ENCODE results near the gene MTAP.

Gene MTAP

DNA sequence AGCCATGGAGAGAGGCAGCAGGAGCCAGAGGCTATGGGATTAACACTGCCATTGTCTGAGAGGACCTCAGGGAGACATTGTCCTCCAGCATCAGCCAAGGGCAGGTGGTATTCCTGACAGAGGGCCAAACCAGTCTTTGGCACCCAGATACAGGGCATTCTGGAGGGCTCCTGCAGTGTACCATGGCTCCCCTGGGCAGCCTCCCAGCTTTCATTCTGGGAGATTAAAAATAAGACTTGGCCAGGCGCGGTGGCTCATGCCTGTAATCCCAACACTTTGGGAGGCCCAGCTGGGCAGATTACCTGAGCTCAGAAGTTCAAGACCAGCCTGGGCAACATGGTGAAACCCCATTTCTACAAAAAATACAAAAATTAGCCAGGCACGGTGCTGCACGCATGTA is 4.2 kb downstream of the MTAP start:
- FAIRE-seq = no peak

- FAIRE-seq = no peak
Measured at GRCh38 chr9:21810388-21810787, 8.0 kb downstream of the MTAP start.

- FAIRE-seq = no peak
Measured at GRCh38 chr9:21810881-21811280, 8.4 kb downstream of the MTAP start.

DNA sequence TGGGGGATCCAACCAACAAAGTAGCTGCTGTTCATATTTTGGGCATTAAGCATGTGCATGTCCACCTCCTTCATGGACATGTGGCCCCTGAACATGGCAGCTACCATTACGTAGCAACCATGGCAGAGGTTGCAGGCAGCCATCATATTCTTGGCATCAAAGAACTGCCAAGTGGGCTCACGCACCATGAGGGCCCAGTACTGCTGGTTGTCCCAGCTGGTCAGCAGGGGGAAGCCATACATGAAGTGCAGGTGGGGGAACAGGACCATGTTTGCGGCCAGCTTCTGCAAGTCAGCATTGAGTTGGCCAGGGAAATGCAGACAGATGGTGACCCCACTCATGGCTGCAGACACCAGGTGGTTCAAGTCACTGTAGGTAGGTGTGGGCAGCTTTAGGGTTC is 9.5 kb downstream of the MTAP start:
- FAIRE-seq = no peak

DNA sequence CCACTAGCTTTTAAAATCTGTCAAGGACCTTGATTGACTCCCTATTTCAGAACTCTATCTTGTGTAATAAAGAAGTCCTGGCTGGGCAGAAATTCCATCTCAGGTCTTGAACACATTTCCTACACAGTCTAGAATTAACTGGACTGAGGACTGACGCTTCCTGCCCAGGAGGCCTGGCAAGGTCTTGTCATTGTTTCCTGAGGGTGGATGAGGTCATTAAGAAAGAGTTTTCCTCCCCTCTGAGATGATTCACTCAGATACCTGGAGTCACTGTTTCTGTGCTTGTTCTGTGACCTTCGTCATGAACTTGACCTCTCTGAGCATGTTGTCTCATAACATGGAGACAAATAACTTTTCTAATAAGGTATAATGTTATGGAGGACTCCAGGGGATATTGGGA is 10.0 kb downstream of the MTAP start:
- no peak for FAIRE-seq

- peak; percentile 61 for FAIRE-seq
Measured at GRCh38 chr9:21812946-21813568, 10.6 kb downstream of the MTAP start.

- peak; percentile 96 for FAIRE-seq
Measured at GRCh38 chr9:21813575-21814473, 11.4 kb downstream of the MTAP start.

- FAIRE-seq = no peak
Measured at GRCh38 chr9:21815643-21816042, 13.2 kb downstream of the MTAP start.

- FAIRE-seq = no peak
Measured at GRCh38 chr9:21817176-21817575, 14.7 kb downstream of the MTAP start.

- FAIRE-seq = no peak
Measured at GRCh38 chr9:21825637-21826036, 23.2 kb downstream of the MTAP start.

GRCh38 chr9:21828853-21829410 is 26.5 kb downstream of the MTAP start:
- no peak for FAIRE-seq

GRCh38 chr9:21830589-21830988 is 28.2 kb downstream of the MTAP start:
- no peak for FAIRE-seq

- no peak for FAIRE-seq
Measured at GRCh38 chr9:21831841-21832509, 29.5 kb downstream of the MTAP start.

DNA sequence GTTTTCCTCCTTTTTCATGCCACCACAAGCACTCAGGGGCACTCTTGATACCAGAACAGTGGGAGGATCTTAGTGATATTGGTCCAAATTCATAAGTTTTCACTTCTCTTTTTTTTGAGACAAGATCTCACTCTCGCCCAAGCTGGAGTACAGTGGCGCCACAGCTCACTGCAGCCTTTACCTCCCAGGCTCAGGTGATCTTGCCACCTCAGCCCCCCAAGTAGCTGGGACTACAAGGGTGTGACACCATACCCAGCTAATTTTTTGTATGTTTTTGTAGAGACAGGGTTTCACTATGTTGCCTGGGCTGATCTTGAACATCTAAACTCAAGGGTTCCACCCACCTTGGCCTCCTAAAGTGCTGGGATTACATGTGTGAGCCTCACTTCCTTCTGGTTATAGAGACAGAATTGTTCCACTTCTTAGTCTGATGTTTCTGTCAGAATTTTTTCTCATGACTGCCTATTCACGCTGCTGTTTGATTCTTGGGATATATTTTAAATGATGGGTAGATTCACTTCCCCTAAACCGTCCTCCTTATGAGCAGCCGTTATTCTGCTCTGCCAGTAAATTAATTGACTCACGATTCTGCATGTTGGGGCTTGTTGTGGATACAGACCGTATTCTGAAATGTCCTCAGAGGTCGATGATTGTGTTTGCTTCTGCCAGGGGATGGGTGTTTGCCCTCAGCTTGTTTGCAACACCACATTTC is 30.8 kb downstream of the MTAP start:
- no peak for FAIRE-seq

DNA sequence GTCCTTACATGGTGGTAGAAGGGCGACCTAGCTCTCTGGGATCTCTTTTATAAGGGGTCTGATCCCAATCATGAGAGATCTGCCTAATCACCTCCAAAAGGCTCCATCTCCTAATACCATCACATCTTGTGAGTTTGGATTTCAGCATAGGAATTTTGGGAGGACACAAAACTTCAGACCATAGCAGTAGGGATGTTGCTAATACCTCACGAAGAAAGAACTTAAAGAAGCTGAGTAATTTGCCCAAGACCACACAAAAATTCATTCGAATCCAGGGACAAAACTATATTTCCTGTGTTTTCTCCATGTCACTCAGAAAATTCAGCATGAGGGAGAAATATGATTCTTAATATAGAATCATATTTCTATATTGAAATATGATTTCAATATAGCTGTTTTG is 32.7 kb downstream of the MTAP start:
- FAIRE-seq = no peak

GRCh38 chr9:21836437-21837161 is 34.2 kb downstream of the MTAP start:
- no peak for FAIRE-seq

DNA sequence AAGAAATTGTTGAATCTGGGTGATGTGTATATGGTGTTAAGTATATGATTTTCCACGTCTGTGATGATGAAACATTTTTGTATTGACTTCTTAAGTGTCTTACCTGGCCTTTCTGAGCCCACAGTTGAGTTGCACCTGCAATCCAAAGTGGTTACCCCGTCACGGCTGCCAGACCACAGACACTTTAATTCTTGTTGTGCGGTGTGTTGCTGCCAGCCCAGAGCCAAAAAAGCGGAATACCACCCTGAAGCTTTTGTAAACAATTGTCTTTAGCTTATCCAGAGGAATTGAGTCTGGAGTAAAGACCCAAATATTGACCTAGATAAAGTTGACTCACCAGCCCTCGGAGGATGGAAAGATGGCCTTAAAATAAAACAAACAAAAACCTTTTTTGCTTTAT is 35.1 kb downstream of the MTAP start:
- FAIRE-seq = no peak

GRCh38 chr9:21840647-21841046 is 38.2 kb downstream of the MTAP start:
- no peak for FAIRE-seq

GRCh38 chr9:21841133-21841532 is 38.7 kb downstream of the MTAP start:
- no peak for FAIRE-seq

DNA sequence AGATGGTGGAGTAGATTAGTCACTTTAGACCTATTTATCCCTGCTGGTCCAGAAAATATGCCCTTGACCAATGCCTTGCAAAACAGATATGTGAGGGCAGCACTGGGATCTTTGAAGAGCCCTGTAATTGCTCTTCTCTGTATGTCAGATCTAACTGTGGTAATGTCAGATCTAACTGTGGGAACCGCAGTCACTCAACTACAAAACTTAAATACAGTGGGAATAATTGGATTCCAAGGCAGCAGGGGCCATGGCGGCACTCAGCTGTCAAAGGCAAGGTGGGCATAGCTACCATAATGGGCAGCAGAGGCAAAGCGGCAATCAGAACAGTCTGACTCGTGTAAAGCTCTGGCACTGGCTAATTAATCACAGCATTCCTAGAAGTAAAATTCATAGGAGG is 46.2 kb downstream of the MTAP start:
- FAIRE-seq = no peak

- no peak for FAIRE-seq
Measured at GRCh38 chr9:21852754-21853153, 50.3 kb downstream of the MTAP start.

GRCh38 chr9:21853414-21853813 is 51.0 kb downstream of the MTAP start:
- FAIRE-seq = no peak
